GM18520 (cell line): ENCODE results near the gene DSG3.

Source experiments
- ATAC-seq: cut with Tn5 transposase; IDR thresholded peaks from one replicate; pipeline ENCODE4 v1.9.1; 2021; ENCODE audit not compliant: unreplicated experiment

The DSG3 gene

DNA sequence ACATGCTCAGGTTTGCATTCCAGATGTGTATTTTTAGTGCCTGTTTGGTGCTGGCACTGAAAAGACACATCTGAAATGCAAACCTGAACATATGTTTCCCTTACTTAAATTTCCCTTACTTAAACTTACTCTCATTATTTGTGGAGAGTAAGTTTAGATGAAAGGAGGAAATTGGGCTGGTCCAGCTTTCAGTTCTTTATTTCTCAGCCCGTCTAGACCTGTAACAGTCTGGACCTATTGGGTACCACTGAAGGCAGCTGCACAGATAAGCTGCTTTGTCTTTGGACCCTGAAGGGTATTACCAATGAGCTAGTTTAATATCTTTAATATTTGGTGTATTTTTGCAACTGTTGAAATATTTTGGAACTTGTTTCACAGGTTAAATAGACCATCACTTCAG, 17.0 kb upstream of the DSG3 start:
- no peak for ATAC-seq

DNA sequence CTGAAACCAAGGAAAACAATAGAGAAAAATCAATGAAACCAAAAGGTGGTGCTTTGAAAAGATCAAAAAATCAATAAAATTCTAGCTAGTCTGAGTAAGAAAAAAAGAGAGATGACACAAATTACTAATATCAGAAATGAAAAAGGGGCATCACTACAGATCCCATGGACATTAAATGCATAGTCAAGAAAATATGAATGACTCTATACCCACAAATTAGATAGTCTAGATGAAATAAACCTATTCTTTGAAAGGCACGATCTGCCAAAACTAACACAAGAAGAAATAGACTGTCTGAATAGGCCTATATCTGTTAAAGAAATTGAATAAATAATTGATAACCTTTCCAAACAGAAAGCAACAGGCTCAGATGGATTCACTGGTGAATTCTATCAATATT, 15.2 kb upstream of the DSG3 start:
- no peak for ATAC-seq

DNA sequence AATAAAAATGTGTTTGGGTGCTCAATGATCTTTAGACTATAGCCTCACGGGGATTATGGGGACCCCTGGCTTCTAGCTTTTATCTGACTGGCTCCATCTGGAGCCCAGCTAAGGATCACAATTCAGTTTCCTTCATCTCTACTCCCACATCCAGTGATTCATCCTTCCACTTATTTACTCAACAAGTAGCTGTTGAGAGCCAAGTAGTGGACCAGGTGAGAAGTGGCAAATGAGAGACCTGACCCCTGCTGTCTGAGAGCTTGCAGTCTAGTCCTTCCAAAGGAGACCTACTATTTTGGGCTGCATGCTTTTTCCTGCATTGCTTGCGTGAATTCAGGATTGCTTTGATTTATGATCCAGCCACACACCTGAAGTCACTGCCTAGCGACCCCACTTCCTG, 10.7 kb upstream of the DSG3 start:
- ATAC-seq, result no peak

DNA sequence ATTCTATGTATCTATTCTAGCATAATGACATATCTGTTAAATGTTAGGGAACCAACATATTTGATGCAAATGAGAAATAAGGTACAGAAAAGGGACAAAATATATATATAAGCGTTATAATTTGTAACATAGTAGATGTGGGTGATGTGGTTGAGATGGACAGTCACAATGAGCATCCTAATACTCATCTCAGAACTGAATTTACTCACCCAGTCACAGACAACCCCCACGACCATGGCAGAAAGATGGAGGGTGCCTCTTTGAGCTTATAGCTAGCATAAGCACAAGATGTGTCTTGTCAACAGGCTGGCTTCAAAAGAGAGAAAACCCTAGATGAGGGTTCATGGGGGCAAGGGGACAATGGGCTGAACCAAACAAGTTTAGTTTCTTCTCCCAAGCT, 9.1 kb upstream of the DSG3 start:
- ATAC-seq, result peak; percentile 86

DNA sequence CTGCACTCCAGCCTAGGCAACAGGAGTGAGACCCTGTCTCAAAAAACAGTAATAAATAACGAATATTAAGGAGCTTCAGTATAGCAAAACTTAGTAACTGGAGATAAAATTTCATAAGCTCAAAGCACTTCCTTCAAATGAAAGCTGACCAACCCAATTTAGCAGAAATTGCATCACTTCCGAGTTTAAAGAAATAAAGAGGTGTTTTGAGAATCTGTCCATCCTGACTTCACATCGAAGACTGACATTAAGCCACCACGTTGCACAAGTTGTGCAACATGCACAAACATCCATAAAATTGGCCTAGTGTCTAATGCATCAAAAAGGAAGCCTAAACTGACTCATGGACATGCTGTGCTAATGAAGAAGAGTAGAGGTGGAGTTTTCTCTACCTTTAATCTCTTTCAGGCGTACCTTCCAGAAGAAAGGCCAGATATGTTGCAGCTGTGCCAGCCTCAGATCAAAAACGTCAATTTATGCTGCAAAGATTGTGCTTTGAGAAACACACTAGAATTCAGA, 7.7 kb upstream of the DSG3 start:
- no peak for ATAC-seq

DNA sequence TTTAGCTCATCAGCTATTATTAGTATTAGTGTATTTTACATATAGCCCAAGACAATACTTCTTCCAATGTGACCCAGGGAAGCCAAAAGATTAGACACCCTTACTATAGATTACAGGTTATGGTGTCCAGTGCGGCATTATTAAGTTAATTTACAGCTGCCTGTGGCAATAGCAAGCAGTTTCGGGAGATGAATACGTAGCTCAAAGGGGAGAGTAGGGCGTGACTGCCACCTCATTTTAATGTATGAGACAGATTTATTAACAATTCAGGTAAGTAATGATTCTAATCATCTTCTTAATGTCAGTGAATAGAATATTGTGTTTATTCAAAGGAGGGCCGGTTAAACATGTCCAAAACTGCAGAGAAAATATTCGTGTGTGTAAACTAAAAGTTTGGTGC, 6.8 kb upstream of the DSG3 start:
- no peak for ATAC-seq

DNA sequence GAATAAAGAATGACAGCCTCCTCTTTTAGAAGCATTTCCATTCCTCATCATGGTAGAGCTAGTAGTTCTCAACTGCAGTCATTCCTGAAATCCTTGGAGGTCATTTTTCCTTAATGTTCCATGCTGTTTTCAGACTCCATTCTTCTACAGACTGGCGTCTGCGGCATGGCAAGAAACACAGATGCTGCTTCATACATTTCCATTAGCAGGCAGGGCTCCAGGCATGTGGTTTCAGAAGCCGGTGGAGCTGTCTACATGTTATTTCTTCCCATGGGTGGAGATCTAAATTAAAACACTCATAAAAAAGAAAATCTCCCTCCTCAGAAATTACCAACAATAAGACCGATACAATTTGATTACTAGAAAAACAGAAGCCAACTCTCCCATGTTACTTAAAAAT, 6.0 kb upstream of the DSG3 start:
- no peak for ATAC-seq

DNA sequence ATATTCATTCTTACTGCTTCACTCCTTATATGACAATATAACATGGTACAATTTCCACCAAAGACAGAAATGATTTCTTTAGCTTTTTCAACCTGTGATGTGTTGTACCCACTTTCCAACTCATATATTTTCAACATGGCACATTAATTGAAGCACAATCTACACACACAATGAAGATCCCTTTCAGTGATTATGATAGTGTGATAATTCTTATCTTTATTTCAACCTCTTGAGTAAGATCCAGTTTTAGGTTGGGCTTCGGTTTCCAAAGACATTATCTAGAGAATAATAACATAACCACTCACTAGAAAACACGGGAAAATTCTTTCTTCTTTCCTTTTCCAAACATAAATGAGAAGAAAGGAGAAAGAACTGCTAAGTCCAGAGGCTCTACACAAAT, 3.4 kb upstream of the DSG3 start:
- no peak for ATAC-seq

DNA sequence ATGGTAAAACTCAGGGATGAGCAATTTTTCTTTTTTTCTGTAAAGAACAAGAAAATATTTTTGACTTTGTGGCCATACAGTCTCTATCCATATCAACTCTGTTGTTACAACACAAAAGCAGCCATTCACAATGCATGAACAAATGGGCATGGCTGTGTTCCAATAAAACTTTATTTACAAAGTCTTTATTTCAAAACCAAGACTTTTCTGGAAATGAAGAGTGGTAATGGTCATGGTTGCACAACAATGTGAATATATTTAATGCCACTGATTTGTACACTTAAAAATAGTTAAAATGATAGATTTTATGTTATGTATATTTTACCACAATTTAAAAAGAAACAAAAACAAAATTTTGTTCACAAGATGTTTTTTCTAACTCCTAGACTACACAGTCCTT, 1.6 kb upstream of the DSG3 start:
- ATAC-seq, result no peak

DNA sequence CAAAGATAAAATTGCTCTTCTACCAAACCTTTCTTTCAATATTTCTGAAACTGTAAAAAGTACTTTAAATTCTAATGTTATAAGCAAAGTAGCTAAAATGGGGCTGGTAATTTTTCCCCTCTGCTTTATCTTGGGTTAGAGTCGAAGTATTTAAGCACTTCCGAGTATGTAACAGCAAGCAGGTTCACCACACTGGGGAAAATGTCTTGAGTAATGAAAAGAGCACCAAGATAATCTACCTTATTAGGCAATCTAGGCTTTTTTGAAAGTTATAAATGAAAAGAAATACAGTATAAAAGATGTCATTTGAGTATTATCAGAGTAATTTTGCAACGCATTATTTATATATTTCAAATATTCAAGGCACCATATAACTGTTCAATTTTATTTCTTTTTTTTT, 687 bp upstream of the DSG3 start:
- ATAC-seq, result no peak

DNA sequence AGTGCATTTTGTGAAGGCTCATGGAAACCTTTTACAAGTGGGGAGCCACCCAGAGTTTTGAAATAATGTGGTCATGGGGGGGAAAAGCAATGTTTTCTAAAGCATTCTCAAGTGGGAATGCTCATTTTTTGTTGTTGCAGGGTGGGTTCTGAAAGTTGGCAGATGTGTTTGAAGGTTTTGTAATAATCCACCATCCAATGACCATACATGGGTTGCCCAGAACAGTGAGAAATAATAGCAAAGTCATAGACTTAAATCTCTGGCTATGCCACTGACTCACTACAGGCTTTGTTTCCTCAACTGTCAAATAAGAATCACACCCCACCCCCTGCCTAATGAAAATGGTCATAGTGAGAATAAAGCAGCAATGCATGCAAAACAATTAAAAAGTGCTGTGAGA, 2.9 kb downstream of the DSG3 start:
- ATAC-seq, result no peak

DNA sequence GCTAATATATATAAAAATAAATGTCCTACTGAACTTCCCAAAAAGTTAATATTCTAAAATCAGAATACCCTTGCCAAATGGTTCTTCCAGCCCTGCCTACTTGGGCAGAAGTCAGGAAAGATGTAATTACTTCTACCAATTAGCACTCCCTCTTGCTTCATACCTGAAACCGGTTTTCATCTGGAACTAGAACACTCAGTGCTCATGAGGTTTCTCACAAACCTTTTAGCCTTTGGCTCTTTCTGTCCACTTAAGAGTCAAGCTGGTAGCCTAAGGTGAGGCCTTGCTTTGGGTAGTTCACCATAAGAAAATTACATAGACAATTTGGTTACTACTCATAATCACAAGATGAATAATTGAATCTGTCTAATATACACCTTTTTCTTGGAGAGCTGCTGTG, 4.1 kb downstream of the DSG3 start:
- no peak for ATAC-seq

DNA sequence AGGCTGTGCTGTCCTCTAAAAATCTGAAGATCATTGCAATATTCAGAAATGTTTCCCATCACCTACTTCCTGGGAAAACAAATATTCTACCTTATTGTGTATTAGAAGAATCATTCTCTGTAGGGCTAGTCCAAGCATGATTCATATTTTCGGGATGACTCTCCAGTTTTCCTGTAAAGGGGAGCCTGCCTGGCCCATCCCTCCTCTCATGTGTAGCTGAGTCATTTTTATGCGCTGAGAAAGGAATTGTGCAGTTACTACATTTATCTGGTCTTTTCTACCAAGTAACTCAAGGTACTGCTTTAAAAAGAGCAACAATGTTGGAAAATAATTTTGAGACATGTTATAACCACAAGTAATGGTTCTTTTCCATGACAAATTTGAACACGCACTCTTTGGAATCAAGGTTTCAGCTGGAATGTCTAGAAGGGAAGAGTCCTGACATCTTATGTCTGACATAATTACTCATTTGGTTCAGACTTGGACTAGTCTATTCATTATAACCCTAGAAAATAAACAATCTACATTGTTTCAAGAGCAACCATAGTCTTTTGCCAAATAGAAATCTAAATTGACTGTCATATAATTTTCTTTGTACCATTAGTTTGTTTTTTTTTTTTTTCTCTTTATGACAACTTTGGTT, 6.6 kb downstream of the DSG3 start:
- no peak for ATAC-seq

DNA sequence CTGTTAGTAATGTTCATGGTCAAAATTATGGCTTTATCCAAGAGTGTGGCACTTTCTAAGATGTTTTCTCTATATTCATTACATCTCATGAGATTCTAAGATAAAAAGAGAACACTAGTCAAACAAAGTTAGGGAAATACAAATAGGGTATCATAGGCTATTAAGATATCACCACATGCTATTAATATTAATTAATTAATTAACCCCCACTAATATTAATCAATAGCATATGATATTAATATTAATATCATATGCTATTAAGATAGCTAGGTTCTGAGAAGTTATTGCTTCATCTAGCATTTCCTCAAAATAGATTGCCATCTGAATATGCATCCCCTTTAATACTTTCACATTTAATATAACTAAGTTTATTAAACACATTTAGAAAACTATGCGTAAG, 22.1 kb downstream of the DSG3 start:
- no peak for ATAC-seq

DNA sequence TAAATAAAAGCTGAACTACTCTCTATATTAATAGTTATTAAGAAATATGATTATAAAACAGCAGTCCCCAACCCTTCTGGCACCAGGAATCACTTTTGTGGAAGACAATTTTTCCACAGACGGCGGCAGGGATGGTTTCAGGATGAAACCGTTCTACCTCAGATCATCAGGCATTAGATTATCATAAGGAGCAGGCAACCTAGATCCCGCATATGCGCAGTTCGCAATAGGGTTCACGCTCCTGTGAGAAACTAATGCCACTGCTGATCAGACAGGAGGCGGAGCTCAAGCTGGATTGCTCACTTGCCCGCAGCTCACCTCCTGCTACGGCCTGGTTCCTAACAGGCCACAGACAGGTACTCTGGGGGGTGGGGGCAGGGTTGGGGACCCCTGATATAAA, 31.1 kb downstream of the DSG3 start:
- ATAC-seq, result no peak

DNA sequence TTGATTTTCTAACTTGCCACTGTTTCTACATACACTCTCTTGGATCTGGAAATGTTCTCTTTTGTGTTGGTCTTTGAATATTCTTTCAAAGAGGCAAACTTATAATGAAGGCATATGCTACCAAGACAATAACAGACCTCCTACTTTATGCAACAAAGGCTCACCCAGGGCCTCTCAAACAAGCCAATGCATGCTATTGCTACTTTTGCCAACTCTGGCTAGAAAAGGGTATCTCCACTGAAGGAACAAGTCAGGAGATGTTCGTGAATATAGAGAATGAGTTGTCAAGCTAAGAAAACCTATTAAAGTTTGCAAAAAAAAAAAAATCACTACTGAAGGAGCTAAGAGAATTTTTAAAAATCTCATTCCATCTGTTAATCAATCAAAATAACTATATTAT, 34.5 kb downstream of the DSG3 start:
- no peak for ATAC-seq

DNA sequence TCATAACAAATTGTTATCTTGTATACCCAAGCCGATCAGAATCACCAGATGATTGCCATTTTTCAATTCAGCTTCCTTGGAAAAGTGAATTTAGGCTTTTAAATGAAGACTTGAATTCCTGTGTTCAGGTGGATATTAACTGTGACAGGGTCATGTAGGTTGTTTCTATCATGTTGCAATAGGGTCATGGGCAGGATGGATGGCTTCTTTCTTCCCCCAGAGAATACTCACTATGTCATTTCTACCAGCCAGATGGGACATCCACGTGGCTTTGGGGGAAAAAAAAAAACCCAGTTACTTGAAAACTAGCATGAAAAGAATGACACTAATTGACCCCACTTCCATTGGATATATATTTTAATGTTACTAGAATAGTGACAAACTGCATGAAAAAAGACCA, 35.9 kb downstream of the DSG3 start:
- no peak for ATAC-seq

DNA sequence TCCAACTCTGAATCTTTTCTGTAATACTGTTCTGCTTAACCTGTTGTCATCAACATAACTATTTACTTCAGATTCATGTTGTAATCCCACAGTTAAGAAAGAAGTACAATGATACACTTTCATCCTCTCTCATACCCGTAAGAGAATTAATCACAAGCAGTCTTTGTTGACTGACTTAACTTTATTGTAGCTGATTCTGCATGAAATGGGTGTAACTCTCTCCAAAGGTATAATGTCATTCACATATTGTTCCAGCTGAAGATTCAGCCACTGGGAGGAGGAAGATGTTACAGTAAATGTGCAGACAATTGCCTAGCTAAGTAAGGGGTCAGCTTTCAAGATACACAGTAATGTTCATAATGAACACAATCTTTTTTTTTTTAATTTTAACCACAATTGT, 36.9 kb downstream of the DSG3 start:
- no peak for ATAC-seq

DNA sequence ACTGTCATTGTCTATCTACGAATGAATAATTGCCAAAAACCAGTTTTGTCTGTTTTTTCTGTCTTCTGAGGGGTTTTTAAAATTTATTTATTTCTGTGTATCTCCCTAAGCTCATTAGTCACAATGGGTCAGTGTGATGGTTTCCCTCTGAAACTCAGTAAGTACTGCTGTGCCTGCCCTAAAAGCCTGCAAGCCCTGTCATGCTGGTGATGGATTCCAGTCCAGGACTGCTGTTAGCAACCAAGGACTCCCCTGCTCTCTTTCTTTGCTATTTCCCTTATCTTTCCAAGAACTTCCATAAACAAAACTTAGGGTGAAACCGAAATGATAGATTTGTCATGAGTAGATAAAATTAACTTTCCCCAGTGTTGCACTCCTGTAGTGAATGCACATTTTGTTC, 38.6 kb downstream of the DSG3 start:
- no peak for ATAC-seq

DNA sequence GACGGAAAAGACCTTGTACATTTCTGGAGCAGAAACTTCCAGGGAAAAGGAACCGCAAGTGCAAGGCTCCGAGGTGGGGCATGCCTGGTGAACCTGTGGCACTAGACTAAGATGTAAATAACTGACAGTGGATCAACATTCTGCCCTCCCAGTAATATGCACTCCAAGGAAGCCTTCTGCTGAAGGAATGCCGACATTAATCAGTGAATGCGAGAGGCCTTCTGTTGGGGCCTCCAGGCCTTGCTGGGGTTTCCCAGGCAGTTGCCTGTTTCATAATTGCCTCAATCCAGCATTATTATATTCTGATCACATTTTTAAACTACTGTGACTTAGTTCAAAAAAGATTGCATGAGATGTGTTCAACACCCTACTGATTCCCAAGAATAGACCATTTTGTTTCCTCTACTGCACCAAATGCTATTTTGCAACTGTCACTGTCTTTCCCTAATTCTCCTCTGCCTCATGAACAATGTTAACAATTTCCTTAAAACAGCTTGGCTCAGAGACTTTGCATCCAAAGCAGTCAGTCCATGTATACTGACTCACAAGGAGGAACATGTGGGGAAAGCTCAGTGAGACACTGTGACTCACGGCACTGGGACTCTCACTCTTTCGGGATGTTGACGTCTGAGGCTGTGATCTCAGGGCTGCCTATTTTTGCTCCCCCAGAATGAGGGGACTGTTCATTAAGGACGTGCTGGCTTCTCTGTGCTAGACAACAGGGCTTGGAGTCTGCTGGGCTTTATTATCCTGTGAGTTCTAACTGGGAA, 39.9 kb downstream of the DSG3 start:
- no peak for ATAC-seq

DNA sequence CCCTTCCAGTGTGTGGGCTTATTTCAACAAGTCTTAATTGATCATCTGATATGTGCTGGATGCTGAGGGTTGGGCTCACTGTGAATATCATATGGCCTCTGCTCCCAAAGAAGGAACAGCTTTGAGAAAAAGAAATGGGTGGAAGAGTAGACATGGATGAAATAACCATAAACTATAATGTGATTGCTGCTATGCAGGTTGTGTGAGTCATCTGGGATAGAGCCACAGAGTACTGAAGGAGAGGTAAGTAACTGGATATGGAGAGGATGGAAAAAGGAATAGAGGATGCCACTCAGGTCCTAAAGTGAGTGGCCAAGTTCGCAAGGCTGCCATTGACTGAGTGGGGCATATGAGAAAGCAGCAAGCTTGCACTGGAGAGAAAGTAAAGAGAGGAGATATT, 41.8 kb downstream of the DSG3 start:
- ATAC-seq, result no peak

DNA sequence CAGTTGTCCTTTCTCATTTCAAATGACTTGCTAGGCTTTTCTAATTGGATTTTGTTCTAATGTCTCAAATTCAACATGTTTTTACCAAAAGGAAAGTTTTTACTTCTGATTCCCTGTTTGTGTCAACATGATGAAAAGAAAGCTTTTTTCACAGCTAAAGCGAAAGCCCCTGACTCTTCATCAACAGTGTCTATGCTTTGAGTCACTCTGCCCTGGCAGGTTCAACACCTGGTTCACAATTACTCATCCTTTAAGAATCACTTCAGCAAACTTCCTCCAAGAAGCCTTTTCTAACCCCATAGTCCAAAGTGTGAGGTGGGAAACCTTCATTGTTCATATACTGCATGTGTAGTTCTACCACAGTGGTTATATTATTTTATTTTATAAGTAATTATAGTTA, 42.8 kb downstream of the DSG3 start:
- ATAC-seq, result peak; percentile 95

DNA sequence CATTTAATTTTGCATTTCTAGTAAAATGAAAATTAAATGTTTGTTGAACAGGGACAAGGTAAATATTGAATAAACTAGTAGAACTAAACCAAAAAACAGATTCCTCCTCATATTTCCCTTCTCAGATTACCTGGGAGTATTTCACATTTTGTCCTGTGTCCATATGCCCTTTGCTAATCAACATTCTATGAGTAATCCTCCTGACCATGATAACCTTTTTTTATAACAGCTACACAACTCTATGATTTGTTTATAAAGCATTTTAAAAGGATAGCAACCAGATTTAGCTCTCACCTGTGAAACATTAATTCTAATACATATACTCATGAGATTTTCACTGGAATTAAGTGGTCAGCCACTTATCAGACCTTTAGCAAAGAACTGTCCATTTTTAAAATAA, 43.3 kb downstream of the DSG3 start:
- no peak for ATAC-seq
